ENCODE results near the gene PRKD2. TPM values are rescaled to one million over a fixed set of nuclear protein-coding genes. Genes with fewer than 3 reads are reported as not detected.

PRKD2 gene
- total and polyA plus RNA-seq, 10 of the 15 experiments (the other 5 are each of a cell fraction or from before 2014, with no cell fraction given) = 2.3 to 98.8 (median 32.9) TPM

DNA sequence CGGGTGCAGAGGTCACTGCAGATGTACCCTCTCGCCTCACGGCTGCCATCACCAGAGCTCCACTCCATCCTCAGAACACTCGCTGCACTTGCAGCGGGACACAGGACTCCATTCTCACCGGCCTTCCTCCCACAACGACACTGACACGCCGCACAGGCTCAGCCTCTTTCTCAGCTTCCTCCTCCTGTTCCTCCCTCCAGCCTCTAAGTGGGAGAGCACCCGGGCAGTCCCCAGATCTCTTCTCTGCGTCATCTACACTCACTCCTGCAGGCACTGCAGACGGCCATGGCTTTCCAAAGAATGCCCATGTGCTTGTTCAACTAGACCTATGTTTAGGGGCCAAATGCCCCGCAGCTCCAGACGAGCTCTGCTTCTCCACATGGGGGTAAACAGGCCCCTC lies 14.7 kb upstream of the PRKD2 start (continued):
- TF ChIP-seq, protein P1, sequence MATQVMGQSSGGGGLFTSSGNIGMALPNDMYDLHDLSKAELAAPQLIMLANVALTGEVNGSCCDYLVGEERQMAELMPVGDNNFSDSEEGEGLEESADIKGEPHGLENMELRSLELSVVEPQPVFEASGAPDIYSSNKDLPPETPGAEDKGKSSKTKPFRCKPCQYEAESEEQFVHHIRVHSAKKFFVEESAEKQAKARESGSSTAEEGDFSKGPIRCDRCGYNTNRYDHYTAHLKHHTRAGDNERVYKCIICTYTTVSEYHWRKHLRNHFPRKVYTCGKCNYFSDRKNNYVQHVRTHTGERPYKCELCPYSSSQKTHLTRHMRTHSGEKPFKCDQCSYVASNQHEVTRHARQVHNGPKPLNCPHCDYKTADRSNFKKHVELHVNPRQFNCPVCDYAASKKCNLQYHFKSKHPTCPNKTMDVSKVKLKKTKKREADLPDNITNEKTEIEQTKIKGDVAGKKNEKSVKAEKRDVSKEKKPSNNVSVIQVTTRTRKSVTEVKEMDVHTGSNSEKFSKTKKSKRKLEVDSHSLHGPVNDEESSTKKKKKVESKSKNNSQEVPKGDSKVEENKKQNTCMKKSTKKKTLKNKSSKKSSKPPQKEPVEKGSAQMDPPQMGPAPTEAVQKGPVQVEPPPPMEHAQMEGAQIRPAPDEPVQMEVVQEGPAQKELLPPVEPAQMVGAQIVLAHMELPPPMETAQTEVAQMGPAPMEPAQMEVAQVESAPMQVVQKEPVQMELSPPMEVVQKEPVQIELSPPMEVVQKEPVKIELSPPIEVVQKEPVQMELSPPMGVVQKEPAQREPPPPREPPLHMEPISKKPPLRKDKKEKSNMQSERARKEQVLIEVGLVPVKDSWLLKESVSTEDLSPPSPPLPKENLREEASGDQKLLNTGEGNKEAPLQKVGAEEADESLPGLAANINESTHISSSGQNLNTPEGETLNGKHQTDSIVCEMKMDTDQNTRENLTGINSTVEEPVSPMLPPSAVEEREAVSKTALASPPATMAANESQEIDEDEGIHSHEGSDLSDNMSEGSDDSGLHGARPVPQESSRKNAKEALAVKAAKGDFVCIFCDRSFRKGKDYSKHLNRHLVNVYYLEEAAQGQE (IDR thresholded peaks at IDR 0.05; ENCODE audit: low read depth, low read length) = no peak
- no peak for TF ChIP-seq HDGF (IDR thresholded peaks at IDR 0.05)
- TF ChIP-seq ATF2 (IDR thresholded peaks at IDR 0.05; ENCODE audit: low read length) = no peak
- no peak for TF ChIP-seq SMC3 (IDR thresholded peaks at IDR 0.05; ENCODE audit: borderline replicate concordance, low read length)
- no peak for TF ChIP-seq SIX5 (IDR thresholded peaks at IDR 0.05; ENCODE audit: low read depth, low read length, severe bottlenecking)
- no peak for TF ChIP-seq ZNF24 (IDR thresholded peaks at IDR 0.05)
- TF ChIP-seq TARDBP (IDR thresholded peaks at IDR 0.05; ENCODE audit: borderline replicate concordance) = no peak
- no peak for TF ChIP-seq MYB (IDR thresholded peaks at IDR 0.05; ENCODE audit: borderline replicate concordance, low read depth, low read length)

DNA sequence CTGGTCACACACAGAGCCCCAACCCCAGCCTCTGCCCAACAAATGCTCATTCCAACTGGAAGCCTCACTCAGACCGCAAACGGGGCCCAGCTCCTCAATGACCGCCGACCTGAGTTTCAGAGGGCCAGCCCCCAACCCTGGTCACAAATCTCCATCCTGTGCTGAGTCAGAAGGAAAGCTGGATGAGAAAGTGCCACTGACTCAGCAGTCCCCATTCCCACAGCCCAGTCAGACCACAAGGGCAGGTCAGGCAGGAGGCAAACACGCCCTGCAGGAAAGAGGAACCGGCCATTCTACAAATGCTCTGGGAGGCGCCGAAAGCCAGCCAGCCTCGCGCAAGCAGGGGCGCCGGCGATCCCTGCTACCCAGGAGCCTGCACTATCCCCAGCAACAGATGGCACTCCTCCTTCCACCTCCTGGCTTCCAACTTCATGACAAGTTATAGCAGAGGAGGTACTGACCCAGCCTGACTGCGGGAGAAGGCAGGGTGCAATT lies 14.1 kb upstream of the PRKD2 start:
- no peak for TF ChIP-seq FOXK2 (IDR thresholded peaks at IDR 0.05)
- no peak for TF ChIP-seq EGR1 (IDR thresholded peaks at IDR 0.05; ENCODE audit: borderline replicate concordance in 1 of 2, low read depth in 2 of 2, low read length in 2 of 2)
- TF ChIP-seq SPI1 (IDR thresholded peaks at IDR 0.05; ENCODE audit: borderline replicate concordance, insufficient read depth, low read depth, low read length) = peak; percentile 55; the same call in 1 of the 2 replicates
- no peak for TF ChIP-seq NFYB (IDR thresholded peaks at IDR 0.05; ENCODE audit: insufficient read depth, low read depth, low read length)
- Histone ChIP-seq H3K9me3 (replicated peaks; ENCODE audit: control insufficient read depth, insufficient read depth, low read length) (no peaks in the 10 kb centered on the region), H4K20me1 (ENCODE audit: control insufficient read depth, insufficient read depth) (no peaks in the 10 kb centered on the region; the same call in none of the 2 replicates), H2AFZ (ENCODE audit: control insufficient read depth, low read depth, low read length) (no peak overlapping the region), H3K27me3 (replicated peaks in 1 of 2; ENCODE audit: control insufficient read depth in 2 of 2, insufficient read depth in 2 of 2, low read length in 1 of 2) (no peaks in the 10 kb centered on the region), H3K4me1 (ENCODE audit: control insufficient read depth, insufficient read depth, low read length) (peaks cover 10% of the 10 kb centered on the region), H3K27ac (ENCODE audit: control insufficient read depth, insufficient read depth) (no peak overlapping the region), H3K9ac (ENCODE audit: control insufficient read depth, insufficient read depth, low read length) (no peak overlapping the region), H3K79me2 (ENCODE audit: control insufficient read depth, insufficient read depth, low read length) (peaks cover 3% of the 10 kb centered on the region; the same call in 1 of the 2 replicates), H3K36me3 (ENCODE audit: control insufficient read depth in 2 of 2, insufficient read depth in 2 of 2, low read length in 1 of 2) (peaks cover 52 to 69% of the 10 kb centered on the region in 2 experiments), H3K4me3 (no peak overlapping the region), H3K4me2 (ENCODE audit: control insufficient read depth, insufficient read depth) (no peak overlapping the region)
- in situ Hi-C loops (cut with MboI) (no loop called here), intact Hi-C loops (cut with micrococcal nuclease; ENCODE audit: unreplicated experiment) (no loop called here)
- DNase-seq (ENCODE audit: low read depth, low spot score) (no peak), FAIRE-seq (no peak), ATAC-seq (no peak)
- WGBS (ENCODE audit: insufficient coverage, insufficient replicate concordance, low lambda C conversion rate, missing lambda C conversion rate) = 76% methylated on average over 14 of the region's 14 CpGs
- ChIA-PET CTCF (interaction anchor here (0.6 to 6.0 kb wide), 4 partner anchors 11 to 187 kb away, joined by 3 to 78 read pairs (median 18); partner anchors contain the start of gene PRKD2), RAD21 (ENCODE audit: unreplicated experiment) (interaction anchor here (0.5 to 0.6 kb wide), 2 partner anchors 14 to 17 kb away, joined by 3 read pairs; partner anchors contain the start of gene PRKD2), SMC1A (ENCODE audit: uncharacterized antibody, unreplicated experiment) (no interaction called here), POLR2A (no interaction called here)
- BruUV-seq (replicated peaks) = no TSS peak

All from GM12878 (cell line).